ENCODE results near the gene MAP3K6. TPM values are rescaled to one million over a fixed set of nuclear protein-coding genes. Genes with fewer than 3 reads are reported as not detected.
A peak's percentile ranks its signal among the peaks of the same experiment; 100 is the strongest.

The MAP3K6 gene
- total RNA-seq, 3 donors from 2014 or later: 18.5 to 38.5 (median 28.5) TPM

DNA sequence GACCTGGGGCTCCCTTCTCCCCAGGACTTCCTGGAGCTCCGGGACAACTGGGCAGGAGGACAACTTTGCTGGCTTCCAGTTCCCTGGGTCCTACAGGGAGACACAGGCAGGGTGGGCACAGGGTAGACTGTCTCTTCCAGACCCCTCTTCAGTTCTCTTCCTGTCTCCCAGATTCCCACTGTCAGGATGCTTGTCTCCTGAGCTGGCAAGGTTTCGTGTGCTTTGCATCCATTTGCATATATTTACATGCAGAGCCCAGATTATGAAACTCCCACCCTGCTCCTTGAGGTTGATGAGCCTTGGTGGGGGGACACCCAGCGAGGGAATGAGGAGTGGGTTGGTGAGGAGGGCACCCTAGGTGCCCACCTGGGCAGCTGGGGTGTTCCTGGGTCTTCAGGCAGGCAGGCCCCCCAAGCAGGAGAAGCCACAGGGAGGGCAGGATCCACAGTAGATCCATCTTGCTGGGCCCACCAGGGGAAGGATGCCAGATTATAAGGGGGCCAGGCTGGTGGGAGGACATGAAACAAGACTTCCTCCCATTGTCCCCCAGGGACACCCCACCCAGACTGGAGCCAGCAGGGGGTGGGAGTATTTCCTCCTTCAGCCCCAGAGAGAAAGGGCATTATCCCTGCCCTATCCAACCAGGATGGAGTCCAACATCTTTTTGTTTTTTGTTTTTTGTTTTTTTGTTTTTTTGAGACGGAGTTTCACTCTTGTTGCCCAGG, 7.8 kb upstream of the MAP3K6 start, which contains the start of gene FCN3:
TSS of gene FCN3 (minus strand) at position 463 of the 725 bp plus-strand sequence. CDS start at position 457, 6 bp downstream.
- H3K9me3 ChIP-seq: no peaks in the 10 kb centered on the region
- ATAC-seq (no peak), DNase-seq (no peak)
- no peaks in the 10 kb centered on the region for H3K4me1 ChIP-seq (ENCODE audit: low read depth)
- TF ChIP-seq CTCF (IDR thresholded peaks at IDR 0.05): no peak
- no peak within 1 kb of the TSS for H3K4me3 ChIP-seq
- H3K36me3 ChIP-seq (ENCODE audit: low read depth): no peaks in the 10 kb centered on the region
- intact Hi-C loops (cut with DNase I, micrococcal nuclease): no loop called here

DNA sequence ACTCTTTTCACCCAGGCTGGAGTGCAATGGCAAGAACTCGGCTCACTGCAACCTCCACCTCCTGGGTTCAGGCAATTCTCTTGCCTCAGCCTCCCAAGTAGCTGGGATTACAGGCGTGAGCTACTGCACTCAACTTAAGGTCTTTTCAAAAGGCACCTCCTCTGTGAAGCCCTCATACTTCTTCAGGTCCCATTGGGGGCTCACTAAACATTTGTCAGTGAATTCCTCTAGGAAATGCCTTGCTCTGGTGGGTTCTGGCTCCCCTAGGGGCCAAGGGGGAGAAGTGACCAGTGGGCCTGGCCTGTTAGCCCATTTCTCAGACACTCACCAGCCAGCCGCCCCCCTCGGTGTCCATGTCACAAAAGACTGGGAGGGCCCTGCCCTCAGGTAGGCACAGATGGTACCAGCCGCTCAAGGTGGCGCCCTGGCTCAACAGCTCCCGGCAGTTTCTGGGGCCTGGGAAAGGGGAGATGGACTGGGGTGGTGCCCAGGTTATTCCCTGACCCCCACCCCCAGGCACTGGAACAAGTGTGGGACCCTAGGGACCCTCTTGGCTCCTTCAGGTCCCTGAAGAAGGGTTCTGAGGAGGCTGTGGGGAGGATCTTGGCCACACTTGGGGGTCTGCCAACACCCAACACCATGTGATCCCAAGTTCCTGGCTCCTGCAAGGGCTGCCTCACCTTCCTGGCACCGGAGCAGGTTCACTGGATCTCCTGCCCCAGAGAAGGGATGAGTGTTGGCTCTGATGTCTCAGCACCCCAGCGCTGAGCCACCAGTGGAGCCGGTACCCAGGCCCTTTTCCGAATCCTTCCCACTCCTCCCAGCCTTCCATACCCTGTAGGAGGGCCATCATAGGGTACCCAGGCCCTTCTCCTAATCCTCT, 6.3 kb upstream of the MAP3K6 start:
- no peaks in the 10 kb centered on the region for H3K4me1 ChIP-seq (ENCODE audit: low read depth)
- ATAC-seq (no peak), DNase-seq (no peak)
- no peaks in the 10 kb centered on the region for H3K9me3 ChIP-seq
- no peak overlapping the region for H3K4me3 ChIP-seq
- TF ChIP-seq CTCF (IDR thresholded peaks at IDR 0.05): no peak
- H3K36me3 ChIP-seq (ENCODE audit: low read depth): no peaks in the 10 kb centered on the region
- intact Hi-C loops (cut with DNase I, micrococcal nuclease): no loop called here

DNA sequence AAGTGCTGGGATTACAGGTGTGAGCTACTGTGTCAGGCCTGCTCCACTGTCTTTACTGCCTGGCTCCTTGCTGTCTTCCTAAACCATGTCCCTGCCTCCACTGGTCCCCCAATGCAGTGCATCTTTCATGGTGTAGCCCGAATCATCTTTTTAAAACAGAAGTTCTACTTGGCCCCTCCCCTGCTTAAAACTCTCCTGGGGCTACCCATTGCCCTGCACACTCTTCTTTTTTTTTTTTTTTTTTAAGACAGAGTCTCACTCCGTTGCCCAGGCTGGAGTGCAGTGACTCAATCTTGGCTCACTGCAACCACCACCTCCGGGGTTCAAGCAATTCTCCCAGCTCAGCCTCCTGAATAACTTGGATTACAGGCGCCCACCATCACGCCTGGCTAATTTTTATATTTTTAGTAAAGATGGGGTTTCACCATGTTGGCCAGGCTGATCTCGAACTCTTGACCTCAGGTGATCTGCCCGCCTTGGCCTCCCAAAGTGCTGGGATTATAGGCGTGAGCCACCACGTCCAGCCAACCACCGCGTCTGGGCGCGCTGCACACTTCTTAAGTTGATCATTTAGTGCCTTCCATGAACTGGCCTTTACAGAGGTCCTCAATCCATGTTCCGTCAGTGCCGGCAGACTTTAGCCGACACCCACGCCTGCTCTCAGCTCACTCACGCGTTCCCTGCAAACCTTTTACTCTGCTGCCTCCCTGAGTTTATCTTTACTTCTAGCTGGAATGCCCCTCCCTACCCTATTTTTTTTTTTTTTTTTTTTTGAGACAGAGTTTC, 5.5 kb upstream of the MAP3K6 start:
- no peak for TF ChIP-seq CTCF (IDR thresholded peaks at IDR 0.05)
- DNase-seq (no peak), ATAC-seq (no peak)
- Histone ChIP-seq H3K4me3 (no peak overlapping the region), H3K36me3 (ENCODE audit: low read depth) (no peaks in the 10 kb centered on the region), H3K4me1 (ENCODE audit: low read depth) (peaks cover 4% of the 10 kb centered on the region), H3K9me3 (no peaks in the 10 kb centered on the region)
- intact Hi-C loops (cut with DNase I, micrococcal nuclease): no loop called here

- intact Hi-C loops (cut with DNase I, micrococcal nuclease): no loop called here
- Histone ChIP-seq H3K4me1 (ENCODE audit: low read depth) (peaks cover 7% of the 10 kb centered on the region), H3K36me3 (ENCODE audit: low read depth) (no peaks in the 10 kb centered on the region), H3K9me3 (no peaks in the 10 kb centered on the region), H3K4me3 (no peak overlapping the region)
- no peak for TF ChIP-seq CTCF (IDR thresholded peaks at IDR 0.05)
- ATAC-seq: no peak
- DNase-seq: no peak
These were observed 2.3 kb upstream of the MAP3K6 start for GRCh38 chr1:27368869-27369582.

DNA sequence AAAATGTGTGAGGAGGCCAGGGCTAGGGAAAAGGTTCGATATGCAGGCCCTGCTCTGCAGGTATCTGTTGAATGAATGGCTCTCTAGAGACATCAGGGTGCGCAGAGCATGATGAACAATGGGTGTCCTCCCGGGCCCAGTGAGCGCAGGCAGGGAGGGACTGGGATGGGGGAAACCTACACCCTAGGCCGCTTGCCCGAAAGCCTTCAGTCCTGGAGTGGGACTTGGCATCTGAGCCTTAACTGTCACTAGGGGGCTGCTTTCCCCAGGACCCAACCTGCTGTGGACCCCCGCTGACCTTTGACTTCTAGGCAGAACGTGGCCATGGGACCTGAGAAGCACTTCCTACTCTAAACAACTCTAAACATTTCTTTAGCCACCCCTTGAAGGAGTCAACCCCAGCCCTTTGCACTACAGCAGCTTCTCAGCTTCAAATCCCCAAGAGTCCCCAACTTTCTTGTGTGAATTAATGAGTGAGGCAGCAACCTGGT, 444 bp upstream of the MAP3K6 start:
- intact Hi-C loops (cut with DNase I, micrococcal nuclease): no loop called here
- no peak for DNase-seq
- no peak for TF ChIP-seq CTCF (IDR thresholded peaks at IDR 0.05)
- Histone ChIP-seq H3K9me3 (no peaks in the 10 kb centered on the region), H3K36me3 (ENCODE audit: low read depth) (no peaks in the 10 kb centered on the region), H3K4me3 (peak overlapping the region; percentile 22), H3K4me1 (ENCODE audit: low read depth) (peaks cover 7% of the 10 kb centered on the region)
- no peak for ATAC-seq

All from mucosa of descending colon (tissue), 3 donors.